ENCODE measurements around the gene PGAM4. TPM values are rescaled to one million over a fixed set of nuclear protein-coding genes. Genes with fewer than 3 reads are reported as not detected.

The PGAM4 gene
- total RNA-seq, 1 experiment from 2014 or later, result not detected

- peaks cover 2% of the 10 kb centered on the region for H3K9me3 Mint-ChIP-seq (ENCODE audit: low read depth, unreplicated experiment)
- DNase-seq, result no peak
- H3K36me3 Mint-ChIP-seq (ENCODE audit: insufficient read depth, unreplicated experiment), result no peaks in the 10 kb centered on the region
- no peak for TF ChIP-seq CTCF (IDR thresholded peaks at IDR 0.05; ENCODE audit: unreplicated experiment)
- BruUV-seq (replicated peaks), result no TSS peak
- intact Hi-C loops (cut with micrococcal nuclease; ENCODE audit: unreplicated experiment), result loop anchor here (5.0 kb wide), 1 partner anchor 41 kb away; the partner anchor contains the start of gene ATP7A
- CTCF ChIA-PET, result interaction anchor here (0.7 kb wide), 1 partner anchor 17 kb away, joined by 3 read pairs; no protein-coding TSS in a partner anchor
- H3K27me3 Mint-ChIP-seq (ENCODE audit: unreplicated experiment), result no peaks in the 10 kb centered on the region
- H3K4me1 Mint-ChIP-seq (ENCODE audit: low read depth, unreplicated experiment), result peaks cover 9% of the 10 kb centered on the region
- no peak overlapping the region for H3K27ac Mint-ChIP-seq (ENCODE audit: unreplicated experiment)
- no peak overlapping the region for H3K4me3 Mint-ChIP-seq (ENCODE audit: low read depth, unreplicated experiment)
Measured at GRCh38 chrX:77953302-77953701, 16.1 kb downstream of the PGAM4 start.

GRCh38 chrX:77952173-77952572 is 17.3 kb downstream of the PGAM4 start:
- no peaks in the 10 kb centered on the region for H3K27me3 Mint-ChIP-seq (ENCODE audit: unreplicated experiment)
- no peak for TF ChIP-seq CTCF (IDR thresholded peaks at IDR 0.05; ENCODE audit: unreplicated experiment)
- no peak for DNase-seq
- intact Hi-C loops (cut with micrococcal nuclease; ENCODE audit: unreplicated experiment), result loop anchor here (5.0 kb wide), 1 partner anchor 40 kb away; the partner anchor contains the start of gene ATP7A
- CTCF ChIA-PET, result no interaction called here
- no peaks in the 10 kb centered on the region for H3K9me3 Mint-ChIP-seq (ENCODE audit: low read depth, unreplicated experiment)
- H3K36me3 Mint-ChIP-seq (ENCODE audit: insufficient read depth, unreplicated experiment), result no peaks in the 10 kb centered on the region
- H3K27ac Mint-ChIP-seq (ENCODE audit: unreplicated experiment), result no peak overlapping the region
- BruUV-seq (replicated peaks), result no TSS peak
- H3K4me1 Mint-ChIP-seq (ENCODE audit: low read depth, unreplicated experiment), result peaks cover 9% of the 10 kb centered on the region
- H3K4me3 Mint-ChIP-seq (ENCODE audit: low read depth, unreplicated experiment), result no peak overlapping the region

- Mint-ChIP-seq H3K27me3 (ENCODE audit: unreplicated experiment) (no peaks in the 10 kb centered on the region), H3K9me3 (ENCODE audit: low read depth, unreplicated experiment) (no peaks in the 10 kb centered on the region), H3K27ac (ENCODE audit: unreplicated experiment) (no peak overlapping the region), H3K36me3 (ENCODE audit: insufficient read depth, unreplicated experiment) (no peaks in the 10 kb centered on the region), H3K4me1 (ENCODE audit: low read depth, unreplicated experiment) (peaks cover 2% of the 10 kb centered on the region), H3K4me3 (ENCODE audit: low read depth, unreplicated experiment) (no peak overlapping the region)
- no peak for TF ChIP-seq CTCF (IDR thresholded peaks at IDR 0.05; ENCODE audit: unreplicated experiment)
- CTCF ChIA-PET, result no interaction called here
- DNase-seq, result no peak
- no TSS peak for BruUV-seq (replicated peaks)
- intact Hi-C loops (cut with micrococcal nuclease; ENCODE audit: unreplicated experiment), result loop anchor here (5.0 kb wide), 1 partner anchor 38 kb away; the partner anchor contains the start of gene ATP7A
Measured at GRCh38 chrX:77949840-77950239, 19.6 kb downstream of the PGAM4 start.

GRCh38 chrX:77946571-77946970 is 22.9 kb downstream of the PGAM4 start:
- TF ChIP-seq CTCF (IDR thresholded peaks at IDR 0.05; ENCODE audit: unreplicated experiment), result no peak
- no TSS peak for BruUV-seq (replicated peaks)
- no peak for DNase-seq
- H3K27me3 Mint-ChIP-seq (ENCODE audit: unreplicated experiment), result no peaks in the 10 kb centered on the region
- CTCF ChIA-PET, result no interaction called here
- intact Hi-C loops (cut with micrococcal nuclease; ENCODE audit: unreplicated experiment), result no loop called here
- no peak overlapping the region for H3K27ac Mint-ChIP-seq (ENCODE audit: unreplicated experiment)
- no peaks in the 10 kb centered on the region for H3K36me3 Mint-ChIP-seq (ENCODE audit: insufficient read depth, unreplicated experiment)
- H3K9me3 Mint-ChIP-seq (ENCODE audit: low read depth, unreplicated experiment), result no peaks in the 10 kb centered on the region
- H3K4me1 Mint-ChIP-seq (ENCODE audit: low read depth, unreplicated experiment), result no peaks in the 10 kb centered on the region
- H3K4me3 Mint-ChIP-seq (ENCODE audit: low read depth, unreplicated experiment), result no peak overlapping the region
